ENCODE measurements around the gene SMAD6. TPM values are rescaled to one million over a fixed set of nuclear protein-coding genes. Genes with fewer than 3 reads are reported as not detected.

SMAD6 gene
- total RNA-seq, 1 donor from 2014 or later, result 0.79 TPM

- TF ChIP-seq, protein P1, sequence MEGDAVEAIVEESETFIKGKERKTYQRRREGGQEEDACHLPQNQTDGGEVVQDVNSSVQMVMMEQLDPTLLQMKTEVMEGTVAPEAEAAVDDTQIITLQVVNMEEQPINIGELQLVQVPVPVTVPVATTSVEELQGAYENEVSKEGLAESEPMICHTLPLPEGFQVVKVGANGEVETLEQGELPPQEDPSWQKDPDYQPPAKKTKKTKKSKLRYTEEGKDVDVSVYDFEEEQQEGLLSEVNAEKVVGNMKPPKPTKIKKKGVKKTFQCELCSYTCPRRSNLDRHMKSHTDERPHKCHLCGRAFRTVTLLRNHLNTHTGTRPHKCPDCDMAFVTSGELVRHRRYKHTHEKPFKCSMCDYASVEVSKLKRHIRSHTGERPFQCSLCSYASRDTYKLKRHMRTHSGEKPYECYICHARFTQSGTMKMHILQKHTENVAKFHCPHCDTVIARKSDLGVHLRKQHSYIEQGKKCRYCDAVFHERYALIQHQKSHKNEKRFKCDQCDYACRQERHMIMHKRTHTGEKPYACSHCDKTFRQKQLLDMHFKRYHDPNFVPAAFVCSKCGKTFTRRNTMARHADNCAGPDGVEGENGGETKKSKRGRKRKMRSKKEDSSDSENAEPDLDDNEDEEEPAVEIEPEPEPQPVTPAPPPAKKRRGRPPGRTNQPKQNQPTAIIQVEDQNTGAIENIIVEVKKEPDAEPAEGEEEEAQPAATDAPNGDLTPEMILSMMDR (IDR thresholded peaks at IDR 0.05; ENCODE audit: insufficient read depth, low read length, severe bottlenecking), result no peak
- Histone ChIP-seq H3K27me3 (ENCODE audit: control insufficient read depth, insufficient read depth, low read length) (no peaks in the 10 kb centered on the region), H3K4me3 (ENCODE audit: low read depth, low read length) (no peak overlapping the region), H3K36me3 (ENCODE audit: control insufficient read depth, insufficient read depth, low read length) (no peaks in the 10 kb centered on the region)
- DNase-seq (ENCODE audit: low read depth) (peak; percentile 39), FAIRE-seq (no peak)
Observed at GRCh38 chr15:66730168-66731021, 28.4 kb downstream of the SMAD6 start.

GRCh38 chr15:66733976-66734375 lies 31.9 kb downstream of the SMAD6 start:
- Histone ChIP-seq H3K4me3 (ENCODE audit: low read depth, low read length) (no peak overlapping the region), H3K27me3 (ENCODE audit: control insufficient read depth, insufficient read depth, low read length) (no peaks in the 10 kb centered on the region), H3K36me3 (ENCODE audit: control insufficient read depth, insufficient read depth, low read length) (no peaks in the 10 kb centered on the region)
- DNase-seq (ENCODE audit: low read depth), result no peak
- FAIRE-seq, result no peak
- TF ChIP-seq, protein P1 (IDR thresholded peaks at IDR 0.05; ENCODE audit: insufficient read depth, low read length, severe bottlenecking), result no peak

- H3K4me3 ChIP-seq (ENCODE audit: low read depth, low read length), result no peak overlapping the region
- no peak for FAIRE-seq
- TF ChIP-seq, protein P1 (IDR thresholded peaks at IDR 0.05; ENCODE audit: insufficient read depth, low read length, severe bottlenecking), result no peak
- no peak for DNase-seq (ENCODE audit: low read depth)
- H3K36me3 ChIP-seq (ENCODE audit: control insufficient read depth, insufficient read depth, low read length), result no peaks in the 10 kb centered on the region
- no peaks in the 10 kb centered on the region for H3K27me3 ChIP-seq (ENCODE audit: control insufficient read depth, insufficient read depth, low read length)
Observed at GRCh38 chr15:66734961-66735908, 33.2 kb downstream of the SMAD6 start.

GRCh38 chr15:66735909-66736305 lies 33.9 kb downstream of the SMAD6 start:
- no peak for DNase-seq (ENCODE audit: low read depth)
- no peak for FAIRE-seq
- no peaks in the 10 kb centered on the region for H3K27me3 ChIP-seq (ENCODE audit: control insufficient read depth, insufficient read depth, low read length)
- TF ChIP-seq, protein P1 (IDR thresholded peaks at IDR 0.05; ENCODE audit: insufficient read depth, low read length, severe bottlenecking), result no peak
- H3K36me3 ChIP-seq (ENCODE audit: control insufficient read depth, insufficient read depth, low read length), result no peaks in the 10 kb centered on the region
- no peak overlapping the region for H3K4me3 ChIP-seq (ENCODE audit: low read depth, low read length)

DNA sequence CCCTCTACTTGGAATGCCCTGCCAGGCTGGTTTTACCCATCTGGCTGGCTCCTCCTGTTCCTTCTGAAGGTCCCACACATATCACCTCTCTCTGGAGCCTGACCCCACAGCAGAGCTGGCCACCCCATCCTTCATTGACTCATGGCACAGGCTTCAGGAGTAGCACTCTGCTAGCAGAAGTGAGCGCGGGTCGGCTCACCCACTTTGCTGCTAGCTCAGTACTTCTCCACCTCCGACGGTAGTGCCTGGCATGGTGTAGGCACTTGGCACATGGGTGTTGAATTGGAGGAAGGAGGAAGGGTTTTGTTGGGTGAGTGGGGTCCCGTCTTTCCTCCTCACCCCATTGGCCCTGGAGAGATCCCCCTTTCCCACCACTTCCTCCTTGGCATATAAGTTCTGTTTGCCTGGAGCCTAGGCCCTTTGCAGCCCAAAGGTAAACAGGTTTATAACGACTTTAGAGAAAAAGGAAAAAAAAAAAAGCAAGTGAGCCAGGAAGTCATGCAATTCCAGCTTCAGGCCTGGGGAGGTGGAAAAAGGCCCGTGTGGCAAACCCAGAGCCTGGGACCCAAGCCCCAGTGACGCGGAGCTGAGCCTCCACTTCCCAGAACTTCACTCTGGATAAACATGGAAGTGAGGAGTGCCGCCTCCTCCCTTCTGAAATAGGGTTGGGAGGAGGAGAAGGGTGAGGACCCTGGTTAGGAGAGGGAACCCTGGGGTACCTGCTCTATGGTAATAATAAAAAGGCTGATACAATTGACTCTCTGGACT lies 35.4 kb downstream of the SMAD6 start:
- TF ChIP-seq, protein P1 (IDR thresholded peaks at IDR 0.05; ENCODE audit: insufficient read depth, low read length, severe bottlenecking), result no peak
- FAIRE-seq, result no peak
- no peaks in the 10 kb centered on the region for H3K36me3 ChIP-seq (ENCODE audit: control insufficient read depth, insufficient read depth, low read length)

More for the DNA sequence above, 35.4 kb downstream of the SMAD6 start:
- Histone ChIP-seq H3K4me3 (ENCODE audit: low read depth, low read length) (no peak overlapping the region), H3K27me3 (ENCODE audit: control insufficient read depth, insufficient read depth, low read length) (no peaks in the 10 kb centered on the region)
- DNase-seq (ENCODE audit: low read depth), result no peak

All from bronchial epithelial cell (primary cell).